Measurements from ENCODE around the gene IWS1.

DNA sequence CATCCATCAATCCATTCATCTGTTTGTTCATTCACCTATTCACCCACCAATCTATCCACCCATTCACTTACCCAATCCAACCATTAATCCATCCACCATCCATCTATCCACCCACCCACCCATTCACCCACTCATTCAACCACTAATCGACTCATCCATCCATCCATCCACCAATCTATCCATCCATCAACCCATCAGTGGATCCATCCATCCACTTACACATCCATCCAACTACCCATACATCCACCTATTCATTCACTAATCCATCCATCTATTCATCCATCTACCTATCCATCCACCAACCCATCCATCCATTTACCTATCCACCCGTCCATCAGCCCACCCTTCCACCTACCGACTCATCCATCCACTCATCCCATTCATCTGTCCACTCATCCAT is 20.5 kb upstream of the IWS1 start:
- TF ChIP-seq, protein P1, sequence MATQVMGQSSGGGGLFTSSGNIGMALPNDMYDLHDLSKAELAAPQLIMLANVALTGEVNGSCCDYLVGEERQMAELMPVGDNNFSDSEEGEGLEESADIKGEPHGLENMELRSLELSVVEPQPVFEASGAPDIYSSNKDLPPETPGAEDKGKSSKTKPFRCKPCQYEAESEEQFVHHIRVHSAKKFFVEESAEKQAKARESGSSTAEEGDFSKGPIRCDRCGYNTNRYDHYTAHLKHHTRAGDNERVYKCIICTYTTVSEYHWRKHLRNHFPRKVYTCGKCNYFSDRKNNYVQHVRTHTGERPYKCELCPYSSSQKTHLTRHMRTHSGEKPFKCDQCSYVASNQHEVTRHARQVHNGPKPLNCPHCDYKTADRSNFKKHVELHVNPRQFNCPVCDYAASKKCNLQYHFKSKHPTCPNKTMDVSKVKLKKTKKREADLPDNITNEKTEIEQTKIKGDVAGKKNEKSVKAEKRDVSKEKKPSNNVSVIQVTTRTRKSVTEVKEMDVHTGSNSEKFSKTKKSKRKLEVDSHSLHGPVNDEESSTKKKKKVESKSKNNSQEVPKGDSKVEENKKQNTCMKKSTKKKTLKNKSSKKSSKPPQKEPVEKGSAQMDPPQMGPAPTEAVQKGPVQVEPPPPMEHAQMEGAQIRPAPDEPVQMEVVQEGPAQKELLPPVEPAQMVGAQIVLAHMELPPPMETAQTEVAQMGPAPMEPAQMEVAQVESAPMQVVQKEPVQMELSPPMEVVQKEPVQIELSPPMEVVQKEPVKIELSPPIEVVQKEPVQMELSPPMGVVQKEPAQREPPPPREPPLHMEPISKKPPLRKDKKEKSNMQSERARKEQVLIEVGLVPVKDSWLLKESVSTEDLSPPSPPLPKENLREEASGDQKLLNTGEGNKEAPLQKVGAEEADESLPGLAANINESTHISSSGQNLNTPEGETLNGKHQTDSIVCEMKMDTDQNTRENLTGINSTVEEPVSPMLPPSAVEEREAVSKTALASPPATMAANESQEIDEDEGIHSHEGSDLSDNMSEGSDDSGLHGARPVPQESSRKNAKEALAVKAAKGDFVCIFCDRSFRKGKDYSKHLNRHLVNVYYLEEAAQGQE (IDR thresholded peaks at IDR 0.05; ENCODE audit: insufficient read depth in 1 of 2, low read depth in 2 of 2, low read length in 2 of 2): no peak
- no peak for TF ChIP-seq POLR2AphosphoS5 (IDR thresholded peaks at IDR 0.05; ENCODE audit: low read depth, low read length)

Measured in PFSK-1 (cell line).